ENCODE results near the gene CDYL. TPM values are rescaled to one million over a fixed set of nuclear protein-coding genes. Genes with fewer than 3 reads are reported as not detected.
"Not testable (repeated sequence)": the region's sequence is repeated elsewhere in the genome, so short reads cannot be mapped to it uniquely, and the experiment has no call there.

Gene CDYL
- polyA plus RNA-seq, 1 experiment, result 21.9 TPM

GRCh38 chr6:4829089-4829488 lies 52.9 kb downstream of the CDYL start:
- POLR2A ChIA-PET, result no interaction called here
- no peak overlapping the region for H3K4me3 ChIP-seq (ENCODE audit: low read depth, low read length)
- no peaks in the 10 kb centered on the region for H3K36me3 ChIP-seq (ENCODE audit: control insufficient read depth, insufficient read depth, low read length)
- DNase-seq (ENCODE audit: low read depth), result no peak
- no peak for TF ChIP-seq CTCF (IDR thresholded peaks at IDR 0.05; ENCODE audit: insufficient read depth, low read depth, low read length)
- H3K27me3 ChIP-seq (ENCODE audit: control insufficient read depth, insufficient read depth, low read length), result no peaks in the 10 kb centered on the region
- CTCF ChIA-PET, result no interaction called here

- H3K36me3 ChIP-seq (ENCODE audit: control insufficient read depth, insufficient read depth, low read length); POLR2A ChIA-PET; H3K27me3 ChIP-seq (ENCODE audit: control insufficient read depth, insufficient read depth, low read length); H3K4me3 ChIP-seq (ENCODE audit: low read depth, low read length); DNase-seq (ENCODE audit: low read depth); CTCF ChIA-PET: not testable (repeated sequence)
Observed at GRCh38 chr6:4835540-4835939, 59.3 kb downstream of the CDYL start.

DNA sequence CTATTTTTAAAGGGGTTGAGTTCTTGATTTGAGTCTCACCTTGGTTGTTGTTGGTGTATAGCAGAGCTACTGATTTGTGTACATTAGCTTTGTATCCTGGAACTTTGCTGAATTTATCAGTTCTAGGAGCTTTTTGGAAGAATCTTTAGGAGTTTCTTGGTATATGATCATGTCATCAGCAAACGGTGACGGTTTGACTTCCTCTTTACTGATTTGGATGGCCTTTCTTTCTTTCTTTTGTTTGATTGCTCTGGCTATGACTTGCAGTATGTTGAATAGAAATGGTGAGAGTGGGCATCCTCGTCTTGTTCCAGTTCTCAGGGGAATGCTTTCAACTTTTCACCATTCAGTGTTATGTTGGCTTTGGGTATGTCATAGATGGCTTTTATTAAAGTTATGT lies 64.0 kb downstream of the CDYL start:
- H3K36me3 ChIP-seq (ENCODE audit: control insufficient read depth, insufficient read depth, low read length), result no peaks in the 10 kb centered on the region
- POLR2A ChIA-PET, result no interaction called here
- CTCF ChIA-PET, result interaction anchor here (0.6 kb wide), 1 partner anchor 794 kb away, joined by 3 read pairs; no protein-coding TSS in a partner anchor

GRCh38 chr6:4844108-4844507 lies 67.9 kb downstream of the CDYL start:
- DNase-seq (ENCODE audit: low read depth), result no peak
- ChIA-PET POLR2A (no interaction called here), CTCF (interaction anchor here (0.6 to 1.6 kb wide), 2 partner anchors 10 to 549 kb away, joined by 3 to 4 read pairs; no protein-coding TSS in a partner anchor)
- Histone ChIP-seq H3K4me3 (ENCODE audit: low read depth, low read length) (no peak overlapping the region), H3K27me3 (ENCODE audit: control insufficient read depth, insufficient read depth, low read length) (no peaks in the 10 kb centered on the region), H3K36me3 (ENCODE audit: control insufficient read depth, insufficient read depth, low read length) (no peaks in the 10 kb centered on the region)
- TF ChIP-seq CTCF (IDR thresholded peaks at IDR 0.05; ENCODE audit: insufficient read depth, low read depth, low read length), result no peak

More for the DNA sequence above, 64.0 kb downstream of the CDYL start:
- no peak overlapping the region for H3K4me3 ChIP-seq (ENCODE audit: low read depth, low read length)
- TF ChIP-seq CTCF (IDR thresholded peaks at IDR 0.05; ENCODE audit: insufficient read depth, low read depth, low read length), result no peak
- DNase-seq (ENCODE audit: low read depth), result no peak
- no peaks in the 10 kb centered on the region for H3K27me3 ChIP-seq (ENCODE audit: control insufficient read depth, insufficient read depth, low read length)

GRCh38 chr6:4846387-4846786 lies 70.2 kb downstream of the CDYL start:
- ChIA-PET CTCF (no interaction called here), POLR2A (no interaction called here)
- no peak for DNase-seq (ENCODE audit: low read depth)
- TF ChIP-seq CTCF (IDR thresholded peaks at IDR 0.05; ENCODE audit: insufficient read depth, low read depth, low read length), result no peak
- Histone ChIP-seq H3K36me3 (ENCODE audit: control insufficient read depth, insufficient read depth, low read length) (no peaks in the 10 kb centered on the region), H3K27me3 (ENCODE audit: control insufficient read depth, insufficient read depth, low read length) (no peaks in the 10 kb centered on the region), H3K4me3 (ENCODE audit: low read depth, low read length) (no peak overlapping the region)

GRCh38 chr6:4848382-4849068 lies 72.3 kb downstream of the CDYL start:
- H3K4me3 ChIP-seq (ENCODE audit: low read depth, low read length), result no peak overlapping the region
- ChIA-PET POLR2A (no interaction called here), CTCF (interaction anchor here (1.5 kb wide), 1 partner anchor 10 kb away, joined by 5 read pairs; no protein-coding TSS in a partner anchor)
- TF ChIP-seq CTCF (IDR thresholded peaks at IDR 0.05; ENCODE audit: insufficient read depth, low read depth, low read length), result no peak
- H3K36me3 ChIP-seq (ENCODE audit: control insufficient read depth, insufficient read depth, low read length), result no peaks in the 10 kb centered on the region
- no peaks in the 10 kb centered on the region for H3K27me3 ChIP-seq (ENCODE audit: control insufficient read depth, insufficient read depth, low read length)
- no peak for DNase-seq (ENCODE audit: low read depth)
